Epithelial cell of esophagus (primary cell): ENCODE data around the gene OR4C5.
"Not testable (repeated sequence)": the region's sequence is repeated elsewhere in the genome, so short reads cannot be mapped to it uniquely, and the experiment has no call there.

ENCODE experiments used
- DNase-seq: peaks from one replicate; pipeline ENCODE4 v3.0.0; 2010; ENCODE audit warnings: low read depth
- H3K4me3 ChIP-seq: 2 replicates; pipeline ENCODE4 v1.5.1; 2011; ENCODE audit warnings: mild to moderate bottlenecking, low read length, control low read depth
- TF ChIP-seq, protein P1 (sequence below): IDR thresholded peaks from 2 replicates; pipeline ENCODE4 v1.5.1; 2011; ENCODE audit warnings: low read depth, mild to moderate bottlenecking, low read length, control low read depth, inconsistent platforms; ENCODE audit not compliant: insufficient read depth; ENCODE audit errors: missing control alignments

Gene OR4C5

DNA sequence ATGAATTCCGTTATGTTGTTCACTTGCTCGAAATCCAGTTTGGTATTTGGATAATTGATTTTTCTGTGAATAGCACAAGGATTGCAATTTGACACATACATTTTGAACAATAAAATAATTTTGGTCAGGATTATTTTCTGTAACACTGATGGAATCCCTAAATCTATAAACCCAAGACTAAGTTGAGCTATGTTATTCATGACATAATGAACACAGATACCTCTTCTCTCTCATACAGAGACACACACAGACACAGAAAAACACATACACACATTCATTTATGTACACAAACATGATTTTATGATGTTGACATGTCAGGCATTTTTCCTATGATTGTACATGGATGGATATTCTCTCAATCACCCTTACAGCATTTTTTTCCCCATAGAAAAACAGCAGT is at the start of gene OR4C5:
TSS of gene OR4C5 (minus strand) at position 101 of the 400 bp plus-strand sequence. CDS start at position 101, 0 bp downstream.
- no peak within 1 kb of the TSS for H3K4me3 ChIP-seq
- DNase-seq, result no peak
- TF ChIP-seq, protein P1, sequence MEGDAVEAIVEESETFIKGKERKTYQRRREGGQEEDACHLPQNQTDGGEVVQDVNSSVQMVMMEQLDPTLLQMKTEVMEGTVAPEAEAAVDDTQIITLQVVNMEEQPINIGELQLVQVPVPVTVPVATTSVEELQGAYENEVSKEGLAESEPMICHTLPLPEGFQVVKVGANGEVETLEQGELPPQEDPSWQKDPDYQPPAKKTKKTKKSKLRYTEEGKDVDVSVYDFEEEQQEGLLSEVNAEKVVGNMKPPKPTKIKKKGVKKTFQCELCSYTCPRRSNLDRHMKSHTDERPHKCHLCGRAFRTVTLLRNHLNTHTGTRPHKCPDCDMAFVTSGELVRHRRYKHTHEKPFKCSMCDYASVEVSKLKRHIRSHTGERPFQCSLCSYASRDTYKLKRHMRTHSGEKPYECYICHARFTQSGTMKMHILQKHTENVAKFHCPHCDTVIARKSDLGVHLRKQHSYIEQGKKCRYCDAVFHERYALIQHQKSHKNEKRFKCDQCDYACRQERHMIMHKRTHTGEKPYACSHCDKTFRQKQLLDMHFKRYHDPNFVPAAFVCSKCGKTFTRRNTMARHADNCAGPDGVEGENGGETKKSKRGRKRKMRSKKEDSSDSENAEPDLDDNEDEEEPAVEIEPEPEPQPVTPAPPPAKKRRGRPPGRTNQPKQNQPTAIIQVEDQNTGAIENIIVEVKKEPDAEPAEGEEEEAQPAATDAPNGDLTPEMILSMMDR, result no peak

DNA sequence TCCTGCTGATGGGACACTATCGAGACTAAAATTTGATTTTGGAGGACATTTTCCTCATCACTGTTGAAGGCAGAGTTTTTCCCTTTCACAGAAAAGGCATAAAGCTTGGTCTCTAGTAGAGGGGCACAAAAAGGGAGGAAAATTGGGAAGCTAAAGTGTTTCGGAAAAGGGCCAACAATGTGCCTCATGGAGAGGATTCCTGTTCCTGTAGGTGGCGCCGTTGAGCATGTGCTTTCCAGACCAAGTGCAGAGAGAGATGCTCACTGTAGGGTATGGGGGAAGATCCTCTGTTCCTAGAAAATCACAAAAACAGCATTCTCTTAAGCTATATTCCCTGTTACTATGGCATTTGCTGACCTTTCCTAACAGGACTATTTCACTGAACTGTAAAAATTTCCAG is 18.4 kb upstream of the OR4C5 start:
- TF ChIP-seq, protein P1, result no peak
- H3K4me3 ChIP-seq, result no peak overlapping the region
- DNase-seq, result no peak

DNA sequence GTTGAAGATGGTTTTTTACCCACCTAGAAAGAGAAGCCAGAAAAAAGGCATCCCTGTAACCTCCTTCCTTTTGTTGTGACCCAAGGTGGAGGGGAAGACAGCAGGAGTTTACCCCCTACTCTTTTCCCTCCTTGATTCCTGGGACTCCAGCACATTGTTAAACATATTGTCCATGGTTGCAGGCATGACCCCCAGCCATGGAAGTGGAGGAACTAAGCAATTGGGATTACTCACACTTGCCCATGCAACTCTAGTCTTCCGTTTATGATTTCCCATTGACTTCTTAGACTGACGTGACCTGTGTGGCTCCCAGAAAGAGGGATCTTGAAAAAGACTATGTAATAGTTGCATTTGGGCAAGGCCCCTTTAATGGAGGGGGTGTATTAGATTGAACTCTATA is 17.9 kb upstream of the OR4C5 start:
- not testable (repeated sequence) for H3K4me3 ChIP-seq

DNA sequence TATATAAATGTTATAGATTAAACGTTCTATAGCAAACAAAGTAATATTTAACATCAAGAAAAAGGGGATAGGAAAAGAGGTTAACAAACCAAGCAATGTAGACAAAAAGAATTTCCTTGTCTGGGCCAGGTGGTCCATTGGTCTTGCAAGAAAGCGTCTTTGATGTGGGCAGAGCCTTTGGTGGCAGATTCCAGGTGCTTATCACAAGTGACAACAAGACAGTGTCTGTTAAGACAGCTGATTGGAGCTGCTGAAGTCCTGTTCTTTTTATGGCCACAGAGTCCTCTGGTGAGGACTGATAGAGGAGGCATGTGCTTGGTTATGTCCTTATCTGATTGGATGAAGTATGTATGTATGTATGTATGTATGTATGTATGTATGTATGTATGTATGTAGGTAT is 5.0 kb downstream of the OR4C5 start:
- not testable (repeated sequence) for DNase-seq, H3K4me3 ChIP-seq

More for the DNA sequence above, 17.9 kb upstream of the OR4C5 start:
- not testable (repeated sequence) for DNase-seq

DNA sequence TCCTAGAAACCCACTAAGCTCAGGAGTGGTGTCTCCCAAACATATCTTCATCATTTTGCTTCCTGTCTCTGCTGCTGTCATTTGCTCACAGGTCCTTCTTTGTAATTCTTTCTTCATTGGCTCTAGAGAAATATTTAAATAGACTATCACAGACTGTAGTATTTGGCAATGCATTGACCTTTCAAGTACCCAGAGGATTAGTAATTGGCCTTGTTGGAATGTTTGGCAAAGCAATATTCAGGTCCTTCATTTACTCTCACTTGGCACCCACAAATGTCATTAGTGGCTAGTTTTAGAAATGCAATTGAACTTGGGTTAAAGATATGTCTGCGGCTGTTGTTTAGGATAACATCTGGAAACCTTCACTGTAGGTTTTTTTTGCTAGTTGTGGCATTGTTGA is 11.6 kb downstream of the OR4C5 start:
- no peak for DNase-seq
- no peak overlapping the region for H3K4me3 ChIP-seq
- TF ChIP-seq, protein P1, result no peak

DNA sequence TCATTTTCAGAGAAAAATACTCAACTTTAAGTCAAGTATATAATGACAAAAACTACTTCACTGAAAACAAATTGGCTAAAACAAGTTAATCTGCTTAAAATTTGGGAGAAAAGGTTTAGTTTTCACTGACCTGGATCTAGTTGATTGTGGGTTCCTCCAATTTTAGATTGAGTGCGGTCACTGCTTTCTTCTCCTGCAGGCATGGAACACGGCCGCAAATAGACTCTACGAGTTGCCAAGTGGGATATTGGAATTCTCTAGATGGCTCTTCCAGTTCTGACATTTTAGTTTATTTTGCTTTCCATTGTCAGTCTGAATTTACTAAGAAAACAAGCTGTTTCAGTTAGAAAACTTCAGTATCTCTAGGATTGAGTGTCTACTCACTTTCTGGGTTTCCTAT is 12.3 kb downstream of the OR4C5 start:
- no peak for DNase-seq
- TF ChIP-seq, protein P1, result no peak

DNA sequence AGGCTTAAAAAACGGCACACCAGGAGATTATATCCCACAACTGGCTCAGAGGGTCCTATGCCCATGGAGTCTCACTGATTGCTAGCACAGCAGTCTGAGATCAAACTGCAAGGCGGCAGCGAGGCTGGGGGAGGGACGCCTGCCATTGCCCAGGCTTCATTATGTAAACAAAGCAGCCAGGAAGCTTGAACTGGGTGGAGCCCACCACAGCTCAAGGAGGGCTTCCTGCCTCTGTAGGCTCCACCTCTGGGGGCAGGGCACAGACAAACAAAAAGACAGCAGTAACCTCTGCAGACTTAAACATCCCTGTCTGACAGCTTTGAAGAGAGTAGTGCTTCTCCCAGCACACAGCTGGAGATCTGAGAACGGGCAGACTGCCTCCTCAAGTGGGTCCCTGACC is 20.0 kb downstream of the OR4C5 start:
- not testable (repeated sequence) for DNase-seq, H3K4me3 ChIP-seq

More for the DNA sequence above, 12.3 kb downstream of the OR4C5 start:
- H3K4me3 ChIP-seq, result no peak overlapping the region

DNA sequence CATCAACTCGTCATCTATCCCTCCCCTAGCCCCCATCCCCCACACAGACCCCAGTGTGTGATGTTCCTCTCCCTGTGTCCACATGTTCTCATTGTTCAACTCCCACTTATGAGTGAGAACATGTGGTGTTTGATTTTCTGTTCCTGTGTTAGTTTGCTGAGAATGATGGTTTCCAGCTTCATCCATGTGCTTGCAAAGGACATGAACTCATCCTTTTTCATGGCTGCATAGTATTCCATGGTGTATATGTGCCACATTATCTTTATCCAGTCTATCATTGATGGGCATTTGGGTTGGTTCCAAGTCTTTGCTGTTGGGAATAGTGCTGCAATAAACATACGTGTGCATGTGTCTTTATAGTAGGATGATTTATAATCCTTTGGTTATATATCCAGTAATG is 23.8 kb downstream of the OR4C5 start:
- H3K4me3 ChIP-seq, DNase-seq: not testable (repeated sequence)

DNA sequence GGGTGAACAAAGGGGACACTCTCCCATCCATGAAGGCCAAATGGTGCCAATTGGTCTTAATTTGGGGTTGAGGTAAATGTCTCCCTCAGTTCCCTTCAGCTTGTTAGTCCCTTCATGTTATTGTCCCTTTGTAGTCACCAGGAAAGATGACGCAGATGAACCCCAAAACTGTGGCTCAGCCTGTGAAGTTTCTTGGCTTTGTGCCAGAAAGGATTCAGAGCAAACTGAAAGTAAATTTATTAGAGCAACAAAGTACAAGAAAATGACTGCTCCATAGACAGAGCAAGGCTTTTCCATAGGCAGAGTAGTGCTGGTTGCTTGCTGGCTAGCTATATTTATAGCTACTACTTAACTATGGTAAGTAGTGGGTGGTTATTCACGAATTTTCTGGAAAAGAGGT is 24.8 kb downstream of the OR4C5 start:
- TF ChIP-seq, protein P1, result no peak
- DNase-seq, result no peak
- no peak overlapping the region for H3K4me3 ChIP-seq

DNA sequence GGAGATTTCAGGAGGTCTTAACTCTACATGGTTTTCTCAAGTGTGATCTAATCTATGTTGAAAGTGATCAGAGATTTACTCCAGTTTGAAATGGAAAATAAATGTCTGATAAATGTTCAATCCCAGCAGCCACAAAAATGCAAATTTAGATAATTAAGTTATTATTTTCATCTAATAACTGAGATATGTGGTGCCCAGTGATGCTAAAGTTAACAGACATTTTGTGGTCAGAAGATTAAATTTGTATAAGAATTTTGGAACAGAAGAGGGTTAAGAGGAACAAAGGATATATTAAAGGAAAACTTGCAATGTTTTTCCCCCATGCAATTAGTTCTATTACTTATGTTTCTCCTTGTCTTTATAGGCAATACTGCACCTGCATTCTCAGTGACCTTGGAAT is 41.6 kb downstream of the OR4C5 start, which contains the start of gene OR4C3:
TSS of gene OR4C3 (plus strand) at position 301 of the 400 bp plus-strand sequence. CDS start 102 bp downstream, outside the sequence.
- H3K4me3 ChIP-seq, DNase-seq: not testable (repeated sequence)

DNA sequence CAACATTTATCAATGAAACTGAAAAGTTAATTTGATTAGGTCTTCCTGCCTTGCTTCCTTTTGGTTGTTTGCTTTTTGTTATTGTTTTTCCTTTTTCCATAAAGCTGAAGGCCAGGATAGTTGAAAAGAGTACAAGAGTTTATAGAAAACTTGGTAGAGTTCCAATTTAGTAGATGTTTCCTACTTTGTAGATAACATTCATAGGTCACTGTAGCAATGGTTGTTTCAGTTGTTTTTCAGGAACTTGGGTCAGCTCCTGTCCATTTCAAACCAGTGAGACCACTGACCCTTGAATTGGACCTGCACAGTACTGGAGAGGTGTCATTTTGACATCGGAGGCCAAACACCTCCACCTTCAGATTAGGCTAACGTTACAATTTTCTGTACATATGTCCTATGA is 46.5 kb downstream of the OR4C5 start:
- not testable (repeated sequence) for H3K4me3 ChIP-seq, DNase-seq
